GM19397 (cell line): Measurements from ENCODE around the gene GON4L.
"Not testable (repeated sequence)": the region's sequence is repeated elsewhere in the genome, so short reads cannot be mapped to it uniquely, and the experiment has no call there.

Experiments used
- ATAC-seq: cut with Tn5 transposase; IDR thresholded peaks from one replicate; pipeline ENCODE4 v1.9.1; 2021; ENCODE audit warnings: mild to moderate bottlenecking, moderate library complexity; ENCODE audit not compliant: unreplicated experiment

GON4L gene

GRCh38 chr1:155856975-155857930 lies at the start of gene GON4L:
GON4L (minus strand) TSS chr1:155857214; CDS start chr1:155853780, 3,434 bp downstream.
- ATAC-seq: peak; percentile 57

- ATAC-seq: no peak
Measured at GRCh38 chr1:155904261-155904660, 47.2 kb upstream of the GON4L start.

- ATAC-seq: no peak
Measured at GRCh38 chr1:155900161-155900560, 43.1 kb upstream of the GON4L start.

GRCh38 chr1:155899683-155900082 lies 42.7 kb upstream of the GON4L start:
- no peak for ATAC-seq

GRCh38 chr1:155898888-155899287 lies 41.9 kb upstream of the GON4L start:
- ATAC-seq: no peak

GRCh38 chr1:155897746-155898145 lies 40.7 kb upstream of the GON4L start:
- ATAC-seq: no peak

- ATAC-seq: not testable (repeated sequence)
Measured at GRCh38 chr1:155896476-155896875, 39.5 kb upstream of the GON4L start.

GRCh38 chr1:155895617-155896016 lies 38.6 kb upstream of the GON4L start:
- not testable (repeated sequence) for ATAC-seq

- ATAC-seq: no peak
Measured at GRCh38 chr1:155893389-155894142, 36.6 kb upstream of the GON4L start.

- ATAC-seq: no peak
Measured at GRCh38 chr1:155892796-155893195, 35.8 kb upstream of the GON4L start.

- no peak for ATAC-seq
Measured at GRCh38 chr1:155890251-155890650, 33.2 kb upstream of the GON4L start.

- no peak for ATAC-seq
Measured at GRCh38 chr1:155889566-155889965, 32.6 kb upstream of the GON4L start.

GRCh38 chr1:155888481-155888880 lies 31.5 kb upstream of the GON4L start:
- no peak for ATAC-seq

GRCh38 chr1:155884982-155885381 lies 28.0 kb upstream of the GON4L start:
- ATAC-seq: no peak

GRCh38 chr1:155884031-155884960 lies 27.3 kb upstream of the GON4L start:
- ATAC-seq: no peak

GRCh38 chr1:155882766-155883165 lies 25.8 kb upstream of the GON4L start:
- ATAC-seq: no peak

GRCh38 chr1:155882235-155882634 lies 25.2 kb upstream of the GON4L start:
- ATAC-seq: no peak

- no peak for ATAC-seq
Measured at GRCh38 chr1:155880950-155881349, 23.9 kb upstream of the GON4L start.

- ATAC-seq: no peak
Measured at GRCh38 chr1:155880251-155880650, 23.2 kb upstream of the GON4L start.

- no peak for ATAC-seq
Measured at GRCh38 chr1:155877945-155878344, 20.9 kb upstream of the GON4L start.

GRCh38 chr1:155873860-155874259 lies 16.8 kb upstream of the GON4L start:
- ATAC-seq: no peak
